Measurements from ENCODE around the gene PARD3B. TPM values are rescaled to one million over a fixed set of nuclear protein-coding genes. Genes with fewer than 3 reads are reported as not detected.

The PARD3B gene
- total and polyA plus RNA-seq, 10 of the 15 experiments (the other 5 are each of a cell fraction or from before 2014, with no cell fraction given): 0.01 to 0.54 (median 0.07) TPM; not detected in 7

DNA sequence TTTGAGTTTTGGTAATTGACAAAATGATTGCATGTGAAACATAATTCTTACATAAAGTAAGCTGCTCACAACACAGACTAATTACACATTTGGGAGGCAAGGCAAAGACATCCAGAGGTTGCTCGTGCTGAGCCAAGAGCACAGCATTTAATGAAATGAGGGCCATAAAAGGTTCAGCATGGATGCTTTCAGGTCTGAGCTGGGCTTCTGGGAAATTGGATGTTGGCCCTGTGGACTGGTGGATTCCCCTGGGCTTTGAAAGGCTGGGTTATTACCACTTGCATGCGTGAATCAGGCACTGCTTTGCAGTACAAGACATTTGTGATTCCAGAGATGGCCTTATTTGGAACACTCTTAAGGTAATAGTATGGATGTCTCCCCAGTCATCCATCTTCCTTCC lies 603.5 kb downstream of the PARD3B start:
- Histone ChIP-seq H3K27me3 (replicated peaks in 1 of 2; ENCODE audit: control insufficient read depth in 2 of 2, insufficient read depth in 2 of 2, low read length in 1 of 2) (no peaks in the 10 kb centered on the region), H3K27ac (ENCODE audit: control insufficient read depth, insufficient read depth) (no peak overlapping the region), H3K79me2 (ENCODE audit: control insufficient read depth, insufficient read depth, low read length) (no peaks in the 10 kb centered on the region), H3K9ac (ENCODE audit: control insufficient read depth, insufficient read depth, low read length) (no peak overlapping the region), H3K4me2 (ENCODE audit: control insufficient read depth, insufficient read depth) (no peak overlapping the region), H3K4me3 (no peak overlapping the region), H2AFZ (ENCODE audit: control insufficient read depth, low read depth, low read length) (no peak overlapping the region), H4K20me1 (ENCODE audit: control insufficient read depth, insufficient read depth) (no peaks in the 10 kb centered on the region), H3K4me1 (ENCODE audit: control insufficient read depth, insufficient read depth, low read length) (no peaks in the 10 kb centered on the region), H3K9me3 (replicated peaks; ENCODE audit: control insufficient read depth, insufficient read depth, low read length) (no peaks in the 10 kb centered on the region), H3K36me3 (ENCODE audit: control insufficient read depth in 2 of 2, insufficient read depth in 2 of 2, low read length in 1 of 2) (no peaks in the 10 kb centered on the region)
- in situ Hi-C loops (cut with MboI): no loop called here
- FAIRE-seq (no peak), ATAC-seq (no peak), DNase-seq (ENCODE audit: low read depth, low spot score) (no peak)
- BruUV-seq (replicated peaks): no TSS peak
- WGBS (ENCODE audit: insufficient coverage, insufficient replicate concordance, low lambda C conversion rate, missing lambda C conversion rate): 0% methylated on average over 2 of the region's 2 CpGs
- ChIA-PET POLR2A (interaction anchor here (0.8 kb wide), 1 partner anchor 30 kb away, joined by 3 read pairs; no protein-coding TSS in a partner anchor), CTCF (no interaction called here), SMC1A (ENCODE audit: uncharacterized antibody, unreplicated experiment) (no interaction called here), RAD21 (ENCODE audit: unreplicated experiment) (no interaction called here)
- intact Hi-C loops (cut with micrococcal nuclease; ENCODE audit: unreplicated experiment): no loop called here
- TF ChIP-seq RFX5 (IDR thresholded peaks at IDR 0.05; ENCODE audit: low read depth, low read length) (no peak), SMAD5 (IDR thresholded peaks at IDR 0.05; ENCODE audit: low read depth) (no peak), EED (IDR thresholded peaks at IDR 0.05; ENCODE audit: low read depth) (no peak), HCFC1 (IDR thresholded peaks at IDR 0.05; ENCODE audit: low read length) (no peak), YBX1 (IDR thresholded peaks at IDR 0.05) (no peak), CBX5 (IDR thresholded peaks at IDR 0.05; ENCODE audit: low read depth) (no peak), IRF4 (IDR thresholded peaks at IDR 0.05; ENCODE audit: low read depth, low read length) (no peak)
- TF ChIP-seq, protein P1, sequence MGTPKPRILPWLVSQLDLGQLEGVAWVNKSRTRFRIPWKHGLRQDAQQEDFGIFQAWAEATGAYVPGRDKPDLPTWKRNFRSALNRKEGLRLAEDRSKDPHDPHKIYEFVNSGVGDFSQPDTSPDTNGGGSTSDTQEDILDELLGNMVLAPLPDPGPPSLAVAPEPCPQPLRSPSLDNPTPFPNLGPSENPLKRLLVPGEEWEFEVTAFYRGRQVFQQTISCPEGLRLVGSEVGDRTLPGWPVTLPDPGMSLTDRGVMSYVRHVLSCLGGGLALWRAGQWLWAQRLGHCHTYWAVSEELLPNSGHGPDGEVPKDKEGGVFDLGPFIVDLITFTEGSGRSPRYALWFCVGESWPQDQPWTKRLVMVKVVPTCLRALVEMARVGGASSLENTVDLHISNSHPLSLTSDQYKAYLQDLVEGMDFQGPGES (IDR thresholded peaks at IDR 0.05): no peak
- TF ChIP-seq, protein P2, sequence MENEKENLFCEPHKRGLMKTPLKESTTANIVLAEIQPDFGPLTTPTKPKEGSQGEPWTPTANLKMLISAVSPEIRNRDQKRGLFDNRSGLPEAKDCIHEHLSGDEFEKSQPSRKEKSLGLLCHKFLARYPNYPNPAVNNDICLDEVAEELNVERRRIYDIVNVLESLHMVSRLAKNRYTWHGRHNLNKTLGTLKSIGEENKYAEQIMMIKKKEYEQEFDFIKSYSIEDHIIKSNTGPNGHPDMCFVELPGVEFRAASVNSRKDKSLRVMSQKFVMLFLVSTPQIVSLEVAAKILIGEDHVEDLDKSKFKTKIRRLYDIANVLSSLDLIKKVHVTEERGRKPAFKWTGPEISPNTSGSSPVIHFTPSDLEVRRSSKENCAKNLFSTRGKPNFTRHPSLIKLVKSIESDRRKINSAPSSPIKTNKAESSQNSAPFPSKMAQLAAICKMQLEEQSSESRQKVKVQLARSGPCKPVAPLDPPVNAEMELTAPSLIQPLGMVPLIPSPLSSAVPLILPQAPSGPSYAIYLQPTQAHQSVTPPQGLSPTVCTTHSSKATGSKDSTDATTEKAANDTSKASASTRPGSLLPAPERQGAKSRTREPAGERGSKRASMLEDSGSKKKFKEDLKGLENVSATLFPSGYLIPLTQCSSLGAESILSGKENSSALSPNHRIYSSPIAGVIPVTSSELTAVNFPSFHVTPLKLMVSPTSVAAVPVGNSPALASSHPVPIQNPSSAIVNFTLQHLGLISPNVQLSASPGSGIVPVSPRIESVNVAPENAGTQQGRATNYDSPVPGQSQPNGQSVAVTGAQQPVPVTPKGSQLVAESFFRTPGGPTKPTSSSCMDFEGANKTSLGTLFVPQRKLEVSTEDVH (IDR thresholded peaks at IDR 0.05; ENCODE audit: low read depth, partially characterized antibody): no peak
- TF ChIP-seq, protein P3, sequence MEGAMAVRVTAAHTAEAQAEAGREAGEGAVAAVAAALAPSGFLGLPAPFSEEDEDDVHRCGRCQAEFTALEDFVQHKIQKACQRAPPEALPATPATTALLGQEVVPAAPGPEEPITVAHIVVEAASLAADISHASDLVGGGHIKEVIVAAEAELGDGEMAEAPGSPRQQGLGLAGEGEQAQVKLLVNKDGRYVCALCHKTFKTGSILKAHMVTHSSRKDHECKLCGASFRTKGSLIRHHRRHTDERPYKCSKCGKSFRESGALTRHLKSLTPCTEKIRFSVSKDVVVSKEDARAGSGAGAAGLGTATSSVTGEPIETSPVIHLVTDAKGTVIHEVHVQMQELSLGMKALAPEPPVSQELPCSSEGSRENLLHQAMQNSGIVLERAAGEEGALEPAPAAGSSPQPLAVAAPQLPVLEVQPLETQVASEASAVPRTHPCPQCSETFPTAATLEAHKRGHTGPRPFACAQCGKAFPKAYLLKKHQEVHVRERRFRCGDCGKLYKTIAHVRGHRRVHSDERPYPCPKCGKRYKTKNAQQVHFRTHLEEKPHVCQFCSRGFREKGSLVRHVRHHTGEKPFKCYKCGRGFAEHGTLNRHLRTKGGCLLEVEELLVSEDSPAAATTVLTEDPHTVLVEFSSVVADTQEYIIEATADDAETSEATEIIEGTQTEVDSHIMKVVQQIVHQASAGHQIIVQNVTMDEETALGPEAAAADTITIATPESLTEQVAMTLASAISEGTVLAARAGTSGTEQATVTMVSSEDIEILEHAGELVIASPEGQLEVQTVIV (IDR thresholded peaks at IDR 0.05; ENCODE audit: borderline replicate concordance, partially characterized antibody): no peak
- TF ChIP-seq, protein P4, sequence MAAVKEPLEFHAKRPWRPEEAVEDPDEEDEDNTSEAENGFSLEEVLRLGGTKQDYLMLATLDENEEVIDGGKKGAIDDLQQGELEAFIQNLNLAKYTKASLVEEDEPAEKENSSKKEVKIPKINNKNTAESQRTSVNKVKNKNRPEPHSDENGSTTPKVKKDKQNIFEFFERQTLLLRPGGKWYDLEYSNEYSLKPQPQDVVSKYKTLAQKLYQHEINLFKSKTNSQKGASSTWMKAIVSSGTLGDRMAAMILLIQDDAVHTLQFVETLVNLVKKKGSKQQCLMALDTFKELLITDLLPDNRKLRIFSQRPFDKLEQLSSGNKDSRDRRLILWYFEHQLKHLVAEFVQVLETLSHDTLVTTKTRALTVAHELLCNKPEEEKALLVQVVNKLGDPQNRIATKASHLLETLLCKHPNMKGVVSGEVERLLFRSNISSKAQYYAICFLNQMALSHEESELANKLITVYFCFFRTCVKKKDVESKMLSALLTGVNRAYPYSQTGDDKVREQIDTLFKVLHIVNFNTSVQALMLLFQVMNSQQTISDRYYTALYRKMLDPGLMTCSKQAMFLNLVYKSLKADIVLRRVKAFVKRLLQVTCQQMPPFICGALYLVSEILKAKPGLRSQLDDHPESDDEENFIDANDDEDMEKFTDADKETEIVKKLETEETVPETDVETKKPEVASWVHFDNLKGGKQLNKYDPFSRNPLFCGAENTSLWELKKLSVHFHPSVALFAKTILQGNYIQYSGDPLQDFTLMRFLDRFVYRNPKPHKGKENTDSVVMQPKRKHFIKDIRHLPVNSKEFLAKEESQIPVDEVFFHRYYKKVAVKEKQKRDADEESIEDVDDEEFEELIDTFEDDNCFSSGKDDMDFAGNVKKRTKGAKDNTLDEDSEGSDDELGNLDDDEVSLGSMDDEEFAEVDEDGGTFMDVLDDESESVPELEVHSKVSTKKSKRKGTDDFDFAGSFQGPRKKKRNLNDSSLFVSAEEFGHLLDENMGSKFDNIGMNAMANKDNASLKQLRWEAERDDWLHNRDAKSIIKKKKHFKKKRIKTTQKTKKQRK (IDR thresholded peaks at IDR 0.05; ENCODE audit: low read depth, low read length): no peak
